ENCODE results near the gene KIF6.
A peak's percentile ranks its signal among the peaks of the same experiment; 100 is the strongest.

Gene KIF6

GRCh38 chr6:39464067-39464466 lies 261.1 kb downstream of the KIF6 start:
- no peak for FAIRE-seq
- no peak for DNase-seq (ENCODE audit: low spot score)

GRCh38 chr6:39453956-39454524 lies 271.2 kb downstream of the KIF6 start:
- FAIRE-seq: no peak
- no peak for DNase-seq (ENCODE audit: low spot score)

GRCh38 chr6:39453241-39453640 lies 272.0 kb downstream of the KIF6 start:
- FAIRE-seq (no peak), DNase-seq (ENCODE audit: low spot score) (peak; percentile 68)

- DNase-seq (ENCODE audit: low spot score): peak; percentile 88
- FAIRE-seq: peak; percentile 97
Observed at GRCh38 chr6:39452306-39453145, 272.7 kb downstream of the KIF6 start.

- peak; percentile 47 for DNase-seq (ENCODE audit: low spot score)
- FAIRE-seq: no peak
Observed at GRCh38 chr6:39451831-39452230, 273.4 kb downstream of the KIF6 start.

- FAIRE-seq (no peak), DNase-seq (ENCODE audit: low spot score) (no peak)
Observed at GRCh38 chr6:39449022-39449421, 276.2 kb downstream of the KIF6 start.

- FAIRE-seq: peak; percentile 83
- peak; percentile 68 for DNase-seq (ENCODE audit: low spot score)
Observed at GRCh38 chr6:39446909-39447308, 278.3 kb downstream of the KIF6 start.

GRCh38 chr6:39445667-39446066 lies 279.5 kb downstream of the KIF6 start:
- DNase-seq (ENCODE audit: low spot score) (no peak), FAIRE-seq (no peak)

- FAIRE-seq (peak; percentile 85), DNase-seq (ENCODE audit: low spot score) (peak; percentile 67)
Observed at GRCh38 chr6:39444479-39445019, 280.7 kb downstream of the KIF6 start.

- FAIRE-seq (no peak), DNase-seq (ENCODE audit: low spot score) (no peak)
Observed at GRCh38 chr6:39441986-39442385, 283.2 kb downstream of the KIF6 start.

GRCh38 chr6:39441301-39441700 lies 283.9 kb downstream of the KIF6 start:
- DNase-seq (ENCODE audit: low spot score): no peak
- FAIRE-seq: no peak

GRCh38 chr6:39440039-39440426 lies 285.2 kb downstream of the KIF6 start:
- FAIRE-seq: no peak
- DNase-seq (ENCODE audit: low spot score): no peak

GRCh38 chr6:39439342-39440038 lies 285.7 kb downstream of the KIF6 start:
- FAIRE-seq: no peak
- no peak for DNase-seq (ENCODE audit: low spot score)

GRCh38 chr6:39433630-39434029 lies 291.6 kb downstream of the KIF6 start:
- FAIRE-seq: no peak

GRCh38 chr6:39432330-39433025 lies 292.7 kb downstream of the KIF6 start:
- FAIRE-seq: no peak
- no peak for DNase-seq (ENCODE audit: low spot score)

More at GRCh38 chr6:39433630-39434029, 291.6 kb downstream of the KIF6 start:
- DNase-seq (ENCODE audit: low spot score): no peak

GRCh38 chr6:39430871-39431523 lies 294.2 kb downstream of the KIF6 start:
- FAIRE-seq: no peak
- no peak for DNase-seq (ENCODE audit: low spot score)

GRCh38 chr6:39430446-39430845 lies 294.8 kb downstream of the KIF6 start:
- DNase-seq (ENCODE audit: low spot score) (no peak), FAIRE-seq (no peak)

GRCh38 chr6:39428816-39429215 lies 296.4 kb downstream of the KIF6 start:
- FAIRE-seq (no peak), DNase-seq (ENCODE audit: low spot score) (no peak)

GRCh38 chr6:39428152-39428551 lies 297.1 kb downstream of the KIF6 start:
- FAIRE-seq (no peak), DNase-seq (ENCODE audit: low spot score) (no peak)

- FAIRE-seq (peak; percentile 41), DNase-seq (ENCODE audit: low spot score) (peak; percentile 62)
Observed at GRCh38 chr6:39426073-39426456, 299.1 kb downstream of the KIF6 start.
